Measurements from ENCODE around the gene TSTD2.

Gene TSTD2

DNA sequence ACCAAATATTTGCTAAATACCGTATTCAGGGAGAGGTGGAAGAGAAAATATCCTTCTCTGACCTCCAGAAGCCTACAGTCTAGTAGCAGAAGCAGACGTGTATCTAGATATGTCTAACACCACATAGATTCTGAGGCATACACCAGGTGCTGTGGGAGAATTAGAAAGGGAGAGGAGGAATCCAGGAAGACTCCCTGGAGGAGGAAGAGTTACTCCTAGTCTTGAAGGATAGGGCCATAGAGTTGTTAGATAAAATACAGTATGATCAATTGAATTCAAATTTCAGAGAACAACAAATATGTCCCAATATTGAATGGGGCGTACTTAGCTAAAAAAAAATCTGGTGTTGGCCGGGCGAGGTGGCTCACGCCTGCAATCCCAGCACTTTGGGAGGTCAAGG is 73.0 kb downstream of the TSTD2 start:
- DNase-seq, result no peak

GRCh38 chr9:97559111-97559514 is 74.1 kb downstream of the TSTD2 start:
- no peak for DNase-seq

GRCh38 chr9:97558701-97559101 is 74.5 kb downstream of the TSTD2 start:
- DNase-seq, result no peak

DNA sequence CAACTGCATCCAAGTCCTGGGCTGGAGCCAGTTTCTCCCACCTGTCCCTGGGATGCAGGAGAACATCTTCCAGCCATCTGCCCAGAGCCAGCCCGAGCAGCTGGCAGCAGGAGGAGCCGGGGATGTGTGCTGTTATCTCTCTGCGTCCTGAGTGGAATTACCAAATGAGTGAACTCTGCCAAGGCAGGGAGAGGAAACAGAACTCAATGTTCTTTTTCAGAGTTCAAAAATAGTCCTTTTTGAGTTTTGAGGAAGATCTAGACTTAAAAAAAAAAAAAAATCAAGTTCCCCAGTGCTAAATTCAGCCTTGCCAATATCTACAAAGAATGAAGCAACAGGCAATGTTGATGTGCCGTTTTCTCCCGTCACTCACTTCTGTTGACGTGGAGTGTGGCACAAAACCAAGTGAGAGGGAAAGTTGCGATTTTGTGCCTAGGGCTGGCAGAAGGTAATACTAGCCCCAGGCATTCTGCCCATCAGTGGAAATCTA is 75.5 kb downstream of the TSTD2 start:
- no peak for DNase-seq

DNA sequence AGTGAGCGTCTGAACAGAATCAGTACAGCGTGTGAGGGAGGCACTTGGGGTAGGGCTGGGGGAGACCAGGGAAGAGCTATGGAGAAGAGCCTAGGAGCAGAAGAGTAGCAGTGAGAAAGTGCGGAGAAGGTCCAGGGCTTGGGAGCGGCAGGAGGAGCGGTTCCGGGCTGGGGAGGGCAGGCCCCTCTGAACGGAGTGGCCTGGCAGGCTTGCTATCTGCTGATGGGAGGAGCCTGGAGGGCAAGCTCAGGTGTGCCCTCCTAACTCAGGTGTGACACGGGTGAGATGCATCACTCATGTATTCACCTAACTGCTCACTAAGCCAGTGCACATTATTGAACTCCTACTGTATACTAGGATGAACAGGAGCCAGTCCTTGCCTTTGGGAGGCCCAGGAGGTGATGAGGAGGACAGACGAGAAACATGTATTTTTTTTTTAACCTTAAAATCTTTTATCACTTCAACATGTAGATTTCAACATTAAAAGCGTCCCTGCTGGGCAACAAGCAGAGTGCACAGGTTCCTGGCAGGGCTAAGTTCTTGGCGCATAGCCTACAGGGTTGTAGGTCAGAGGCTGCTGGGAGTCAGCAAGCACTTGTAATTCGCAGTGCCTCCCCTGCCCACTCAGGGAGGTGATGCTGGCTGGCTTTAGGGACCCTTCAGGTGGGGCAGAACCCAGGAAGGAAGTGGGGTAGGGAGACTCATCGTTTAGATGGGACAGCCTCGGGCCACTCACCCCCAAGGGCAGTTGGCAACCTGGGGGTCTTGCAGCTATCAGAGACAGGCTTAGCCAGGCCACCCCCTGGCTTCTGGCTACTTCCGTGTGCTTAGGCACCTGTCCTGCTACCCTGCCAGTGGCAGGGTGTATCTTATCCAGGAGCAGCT is 76.2 kb downstream of the TSTD2 start:
- no peak for DNase-seq

- DNase-seq, result no peak
Observed at GRCh38 chr9:97556036-97556720, 77.0 kb downstream of the TSTD2 start.

- no peak for DNase-seq
Observed at GRCh38 chr9:97555164-97555563, 78.0 kb downstream of the TSTD2 start.

DNA sequence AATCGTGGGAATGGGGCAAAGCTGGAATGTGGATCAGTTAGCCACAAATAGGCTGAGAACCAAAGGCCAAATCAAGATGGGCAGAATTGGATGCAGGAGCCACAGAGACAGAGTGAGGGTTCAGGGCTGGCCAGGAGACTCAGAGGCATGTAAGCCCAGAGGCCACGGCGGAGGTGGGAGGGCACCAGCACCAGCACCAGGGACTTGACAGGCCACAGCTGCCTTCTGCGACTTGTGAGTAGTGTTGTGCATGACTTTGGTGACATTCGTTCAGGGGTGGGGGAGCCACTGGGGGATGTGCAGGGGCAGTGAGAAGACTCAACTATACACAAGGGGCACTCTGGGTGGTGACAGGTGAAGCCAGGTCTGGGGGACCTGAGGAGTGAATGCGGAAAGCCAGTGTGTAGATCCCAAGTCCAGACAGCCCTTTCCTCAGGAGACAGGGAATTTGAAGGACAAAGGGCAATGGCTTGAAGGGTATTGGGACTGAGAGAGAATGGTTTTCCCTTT is 78.5 kb downstream of the TSTD2 start:
- no peak for DNase-seq

GRCh38 chr9:97553841-97554240 is 79.3 kb downstream of the TSTD2 start:
- DNase-seq, result no peak

DNA sequence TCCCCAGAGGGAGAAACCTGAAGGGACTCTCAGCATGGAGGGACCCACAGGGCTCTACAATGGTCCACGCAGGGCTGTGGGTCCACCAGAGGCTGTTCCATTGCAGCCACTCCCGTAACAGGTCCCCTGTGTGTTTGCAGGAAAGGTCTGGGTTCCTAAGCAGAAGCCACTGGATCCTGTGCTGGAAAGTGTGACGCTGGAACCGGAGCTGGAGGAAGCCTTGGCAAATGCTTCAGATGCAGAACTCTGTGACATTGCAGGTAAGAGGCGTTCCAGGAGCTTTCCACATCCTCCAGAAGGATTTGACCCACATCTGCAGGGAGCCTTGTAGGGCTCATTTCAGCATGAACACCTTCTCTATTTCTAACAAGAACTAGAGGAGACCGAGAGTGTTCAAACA is 80.0 kb downstream of the TSTD2 start:
- DNase-seq, result no peak

GRCh38 chr9:97551308-97551707 is 81.9 kb downstream of the TSTD2 start:
- no peak for DNase-seq

DNA sequence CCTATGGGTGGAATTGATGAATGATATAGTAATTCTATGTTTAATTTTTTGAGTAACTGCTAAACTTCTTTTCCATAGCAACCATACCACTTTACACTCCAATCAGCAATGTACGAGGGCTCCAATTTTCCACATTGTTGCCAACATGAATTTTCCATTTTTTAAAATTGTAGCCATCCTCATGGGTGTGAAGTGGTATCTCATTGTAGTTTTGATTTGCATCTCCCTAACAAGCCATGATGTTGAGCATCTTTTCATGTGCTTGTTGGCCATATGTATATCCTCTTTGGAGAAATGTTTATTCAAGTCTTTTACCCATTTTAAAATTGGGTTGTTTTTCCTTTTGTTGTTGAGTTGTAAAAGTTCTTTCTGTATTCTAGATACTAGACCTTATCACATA is 82.8 kb downstream of the TSTD2 start:
- DNase-seq, result no peak
